IMR-90 (cell line): ENCODE results near the gene KIDINS220. TPM values are rescaled to one million over a fixed set of nuclear protein-coding genes. Genes with fewer than 3 reads are reported as not detected.

Experiments
- ATAC-seq: fragments of 200-7000 bp; cut with Tn5 transposase; 2 replicates; pipeline ENCODE4 v1.9.1; 2020; ENCODE audit warnings: low read depth, mild to moderate bottlenecking, moderate library complexity
- BruUV-seq: library from RNA; stranded (reverse); fragments of 400-500 nt; replicated peaks from 2 replicates; lab custom pipeline; 2021; lab: Mats Ljungman, UMichigan
- CTCF ChIA-PET: fragments of 300-600 bp; formaldehyde crosslinking; extraction: SDS; loops from one replicate; lab custom pipeline; 2021; ENCODE audit warnings: antibody characterized with exemption; lab: Yijun Ruan, JAX
- POLR2A ChIA-PET: fragments of 300-600 bp; sonication (Branson Sonifier 250); formaldehyde crosslinking; loops from one replicate; lab custom pipeline; 2022; ENCODE audit warnings: antibody characterized with exemption; ENCODE audit not compliant: unreplicated experiment; lab: Charles Lee
- DNase-seq: peaks from one replicate; pipeline ENCODE4 v3.0.0; 2013
- H2AFZ ChIP-seq: replicated peaks from 2 replicates; pipeline ENCODE3; 2013; ENCODE audit warnings: low read length, mild to moderate bottlenecking; ENCODE audit not compliant: poor library complexity
- H2AK5ac ChIP-seq: 2 replicates; pipeline ENCODE4 v1.6.1; 2013; ENCODE audit warnings: low read depth, low read length, inconsistent platforms
- H2AK9ac ChIP-seq: replicated peaks from 2 replicates; pipeline ENCODE3; 2013; ENCODE audit warnings: mild to moderate bottlenecking, low read depth, low read length, moderate library complexity; ENCODE audit not compliant: poor library complexity
- H2BK120ac ChIP-seq: 2 replicates; pipeline ENCODE4 v1.6.1; 2013; ENCODE audit warnings: low read depth, low read length, inconsistent platforms
- H2BK15ac ChIP-seq: 3 replicates; pipeline ENCODE4 v1.6.1; 2013; ENCODE audit warnings: low read depth, low read length, inconsistent platforms
- H2BK20ac ChIP-seq: 2 replicates; pipeline ENCODE4 v1.6.1; 2013; ENCODE audit warnings: low read depth, mild to moderate bottlenecking, inconsistent platforms, low read length, moderate library complexity
- H2BK5ac ChIP-seq: 2 replicates; pipeline ENCODE4 v1.6.1; 2013; ENCODE audit warnings: mild to moderate bottlenecking, low read depth, low read length, inconsistent platforms; ENCODE audit not compliant: poor library complexity, severe bottlenecking
- H3K14ac ChIP-seq: replicated peaks from 2 replicates; pipeline ENCODE4 v1.6.1; 2013; ENCODE audit warnings: low read depth, low read length, inconsistent platforms
- H3K18ac ChIP-seq: 2 replicates; pipeline ENCODE4 v1.6.1; 2013; ENCODE audit warnings: low read depth, low read length, control low read depth
- H3K23ac ChIP-seq: 2 replicates; pipeline ENCODE4 v1.6.1; 2013; ENCODE audit warnings: low read depth, low read length, inconsistent platforms
- H3K27ac ChIP-seq: 2 replicates; pipeline ENCODE4 v1.5.1; 2013; ENCODE audit warnings: mild to moderate bottlenecking, control low read depth, low read length; ENCODE audit not compliant: insufficient read depth
- H3K27me3 ChIP-seq: 2 replicates; pipeline ENCODE4 v1.6.1; 2013; ENCODE audit warnings: low read length; ENCODE audit not compliant: control insufficient read depth, insufficient read depth
- H3K36me3 ChIP-seq: 2 replicates; pipeline ENCODE4 v1.6.1; 2013; ENCODE audit warnings: low read length, mixed read lengths; ENCODE audit not compliant: control insufficient read depth, insufficient read depth
- H3K4ac ChIP-seq: 2 replicates; pipeline ENCODE4 v1.6.1; 2013; ENCODE audit warnings: low read depth, low read length, inconsistent platforms
- H3K4me1 ChIP-seq: 2 replicates; pipeline ENCODE4 v1.6.1; 2013; ENCODE audit warnings: low read length, mixed read lengths; ENCODE audit not compliant: control insufficient read depth, insufficient read depth
- H3K4me2 ChIP-seq: 2 replicates; pipeline ENCODE4 v1.6.1; 2013; ENCODE audit warnings: low read depth, mild to moderate bottlenecking, control low read depth, low read length, moderate library complexity
- H3K4me3 ChIP-seq: 2 replicates; pipeline ENCODE4 v1.5.1; 2013; ENCODE audit warnings: low read depth, mild to moderate bottlenecking, control low read depth, low read length, moderate library complexity; ENCODE audit not compliant: insufficient read depth
- H3K56ac ChIP-seq: 2 replicates; pipeline ENCODE4 v1.6.1; 2013; ENCODE audit warnings: low read length, inconsistent platforms; ENCODE audit not compliant: insufficient read depth; ENCODE audit errors: extremely low read depth
- H3K79me1 ChIP-seq, 2 experiments: 2 replicates each; pipeline ENCODE4 v1.6.1; 2013; ENCODE audit warnings: low read length in 2 of 2, inconsistent platforms in 1 of 2, low read depth in 1 of 2
- H3K9ac ChIP-seq: 2 replicates; pipeline ENCODE4 v1.6.1; 2013; ENCODE audit warnings: low read depth, low read length, control low read depth
- H3K9me1 ChIP-seq: 2 replicates; pipeline ENCODE4 v1.6.1; 2013; ENCODE audit warnings: low read length, inconsistent platforms; ENCODE audit not compliant: insufficient read depth
- H3K9me3 ChIP-seq: 2 replicates; pipeline ENCODE4 v1.6.1; 2013; ENCODE audit warnings: low read length; ENCODE audit not compliant: control insufficient read depth, insufficient read depth
- H4K20me1 ChIP-seq: 2 replicates; pipeline ENCODE4 v1.6.1; 2013; ENCODE audit warnings: low read length, inconsistent platforms; ENCODE audit not compliant: insufficient read depth
- H4K5ac ChIP-seq: 2 replicates; pipeline ENCODE4 v1.6.1; 2013; ENCODE audit warnings: mild to moderate bottlenecking, low read depth, low read length, control low read depth
- H4K8ac ChIP-seq, 2 experiments: 2 replicates each; pipeline ENCODE4 v1.6.1; 2013; ENCODE audit warnings: low read depth in 2 of 2, low read length in 2 of 2, control low read depth in 1 of 2, inconsistent platforms in 1 of 2
- H4K91ac ChIP-seq: 2 replicates; pipeline ENCODE4 v1.6.1; 2013; ENCODE audit warnings: low read depth, low read length, inconsistent platforms; ENCODE audit not compliant: insufficient read depth
- BHLHE40 ChIP-seq: fragments of 150-350 bp; IDR thresholded peaks from 2 replicates; pipeline ENCODE4 v1.6.1; 2016; ENCODE audit warnings: mild to moderate bottlenecking, low read depth, low read length
- CEBPB ChIP-seq: IDR thresholded peaks from 2 replicates; pipeline ENCODE4 v1.6.1; 2012; ENCODE audit warnings: low read depth, low read length, improper control_type of control experiment
- CHD1 ChIP-seq: IDR thresholded peaks from 2 replicates; pipeline ENCODE4 v1.6.1; 2012; ENCODE audit warnings: low read depth, low read length, improper control_type of control experiment
- CTCF ChIP-seq: conservative IDR thresholded peaks from 2 replicates; pipeline ENCODE4 v1.5.1; 2012; ENCODE audit warnings: mild to moderate bottlenecking, low read depth, low read length, improper control_type of control experiment
- FOS ChIP-seq: fragments of 150-350 bp; IDR thresholded peaks from 2 replicates; pipeline ENCODE4 v1.6.1; 2016; ENCODE audit warnings: low read depth, low read length
- MAFK ChIP-seq: IDR thresholded peaks from 2 replicates; pipeline ENCODE4 v1.6.1; 2012; ENCODE audit warnings: low read depth, low read length, improper control_type of control experiment
- MAZ ChIP-seq: IDR thresholded peaks from 2 replicates; pipeline ENCODE4 v1.6.1; 2012; ENCODE audit warnings: low read depth, mild to moderate bottlenecking, low read length, improper control_type of control experiment, moderate library complexity, borderline replicate concordance
- NFE2L2 ChIP-seq: fragments of 150-350 bp; IDR thresholded peaks from 2 replicates; pipeline ENCODE4 v1.6.1; 2016; ENCODE audit warnings: low read depth, mild to moderate bottlenecking, low read length
- POLR2A ChIP-seq: IDR thresholded peaks from 2 replicates; pipeline ENCODE4 v1.6.1; 2012; ENCODE audit warnings: mild to moderate bottlenecking, low read depth, low read length
- RAD21 ChIP-seq: IDR thresholded peaks from 2 replicates; pipeline ENCODE4 v1.6.1; 2012; ENCODE audit warnings: low read length, improper control_type of control experiment
- RCOR1 ChIP-seq: IDR thresholded peaks from 2 replicates; pipeline ENCODE4 v1.6.1; 2012; ENCODE audit warnings: mild to moderate bottlenecking, low read length, improper control_type of control experiment; ENCODE audit not compliant: insufficient replicate concordance
- RFX5 ChIP-seq: IDR thresholded peaks from 2 replicates; pipeline ENCODE4 v1.8.0; 2012; ENCODE audit warnings: low read depth, mild to moderate bottlenecking, low read length, moderate library complexity
- SMC3 ChIP-seq: fragments of 150-350 bp; IDR thresholded peaks from 2 replicates; pipeline ENCODE4 v1.6.1; 2016; ENCODE audit warnings: low read depth, mild to moderate bottlenecking, antibody characterized with exemption, low read length, moderate library complexity
- USF2 ChIP-seq: fragments of 150-350 bp; IDR thresholded peaks from 2 replicates; pipeline ENCODE4 v1.6.1; 2017; ENCODE audit warnings: mild to moderate bottlenecking, antibody characterized with exemption, low read length, low read depth
- WGBS, 2 experiments: methylation state at CpG; one replicate each; pipeline versions ENCODE4 v1.1.5 to v1.1.7; 2013; ENCODE audit warnings: missing lambda C conversion rate in 2 of 2; ENCODE audit not compliant: insufficient read length in 1 of 2; ENCODE audit errors: extremely low coverage in 2 of 2; 5-methylcytosine and 5-hydroxymethylcytosine counted together
- dilution Hi-C: fragments of 300-500 bp; cut with HindIII; formaldehyde crosslinking; loops from one replicate; pipeline ENCODE4 v1.14.3; 2018; ENCODE audit warnings: low sequenced_read_pairs; ENCODE audit not compliant: unreplicated experiment
- in situ Hi-C: fragments of 300-500 bp; cut with MboI; formaldehyde crosslinking; loops from 3 replicates; pipeline ENCODE4 v1.14.3; 2019; ENCODE audit warnings: low sequenced_read_pairs, inconsistent platforms, mixed read lengths
- intact Hi-C: fragments of 100-400 bp; cut with micrococcal nuclease; formaldehyde crosslinking; loops from 2 replicates; pipeline ENCODE4 v1.10.0; 2022
- polyA plus RNA-seq, 3 experiments: library from polyadenylated mRNA; depleted of rRNA; stranded (reverse); fragments of >200 nt; gene quantifications; 2 replicates each; pipeline ENCODE4 v1.2.3, GENCODE V29; 2012; ENCODE audit warnings: low replicate concordance in 1 of 3
- total RNA-seq: library from RNA; depleted of rRNA; stranded (reverse); fragments of >200 nt; gene quantifications from 2 replicates; pipeline ENCODE4 v1.2.3, GENCODE V29; 2012
- TF ChIP-seq, protein P1 (sequence below): fragments of 150-350 bp; IDR thresholded peaks from 2 replicates; pipeline ENCODE4 v1.6.1; 2016; ENCODE audit warnings: low read depth, mild to moderate bottlenecking, low read length, moderate library complexity, borderline replicate concordance

The KIDINS220 gene
- total and polyA plus RNA-seq, 2 of the 4 experiments (the other 2 are of a cell fraction) = 23.1 to 63.4 TPM

GRCh38 chr2:8856176-8856575, 18.8 kb upstream of the KIDINS220 start:
- dilution Hi-C loops (no loop called here), intact Hi-C loops (no loop called here), in situ Hi-C loops (loop anchor here (25.0 kb wide), 1 partner anchor 481 kb away; no protein-coding TSS in a partner anchor)
- no peaks in the 10 kb centered on the region for H3K79me1 ChIP-seq
- ChIA-PET POLR2A (no interaction called here), CTCF (no interaction called here)
- no peak overlapping the region for H3K4me3 ChIP-seq
- H2AK5ac ChIP-seq = no peak overlapping the region
- H2BK20ac ChIP-seq = no peak overlapping the region
- H2BK120ac ChIP-seq = no peak overlapping the region
- H2AFZ ChIP-seq = no peak overlapping the region
- H3K27ac ChIP-seq = no peak overlapping the region
- H2BK5ac ChIP-seq = no peak overlapping the region
- no peak overlapping the region for H3K23ac ChIP-seq
- no peak overlapping the region for H3K9ac ChIP-seq
- no peak overlapping the region for H3K4ac ChIP-seq
- DNase-seq = no peak
- no peak for ATAC-seq
- 0 out of 2 replicates have a peak, but pooled peaks cover 2% of the 10 kb centered on the region for H3K9me1 ChIP-seq
- no peaks in the 10 kb centered on the region for H3K9me3 ChIP-seq
- H3K4me1 ChIP-seq = no peaks in the 10 kb centered on the region
- H4K91ac ChIP-seq = no peak overlapping the region
- no peaks in the 10 kb centered on the region for H4K20me1 ChIP-seq
- TF ChIP-seq CHD1 (no peak), RCOR1 (no peak), CTCF (no peak), FOS (no peak), BHLHE40 (no peak), USF2 (no peak), SMC3 (no peak), MAZ (no peak), RFX5 (no peak), NFE2L2 (no peak), CEBPB (no peak), MAFK (no peak), RAD21 (no peak), POLR2A (no peak)
- TF ChIP-seq, protein P1, sequence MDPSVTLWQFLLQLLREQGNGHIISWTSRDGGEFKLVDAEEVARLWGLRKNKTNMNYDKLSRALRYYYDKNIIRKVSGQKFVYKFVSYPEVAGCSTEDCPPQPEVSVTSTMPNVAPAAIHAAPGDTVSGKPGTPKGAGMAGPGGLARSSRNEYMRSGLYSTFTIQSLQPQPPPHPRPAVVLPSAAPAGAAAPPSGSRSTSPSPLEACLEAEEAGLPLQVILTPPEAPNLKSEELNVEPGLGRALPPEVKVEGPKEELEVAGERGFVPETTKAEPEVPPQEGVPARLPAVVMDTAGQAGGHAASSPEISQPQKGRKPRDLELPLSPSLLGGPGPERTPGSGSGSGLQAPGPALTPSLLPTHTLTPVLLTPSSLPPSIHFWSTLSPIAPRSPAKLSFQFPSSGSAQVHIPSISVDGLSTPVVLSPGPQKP = no peak
- H4K8ac ChIP-seq = no peak overlapping the region
- H4K5ac ChIP-seq = no peak overlapping the region
- no peak overlapping the region for H3K18ac ChIP-seq
- no peak overlapping the region for H3K4me2 ChIP-seq
- H3K14ac ChIP-seq = no peak overlapping the region
- no peak overlapping the region for H2AK9ac ChIP-seq
- H3K56ac ChIP-seq = no peak overlapping the region
- peaks cover 6% of the 10 kb centered on the region; the same call in 1 of the 2 replicates for H3K36me3 ChIP-seq
- 100% methylated on average over 1 of the region's 2 CpGs; no CpG with 5 or more reads in 1 of the 2 experiments for WGBS, 2 experiments
- H2BK15ac ChIP-seq = no peak overlapping the region
- H3K27me3 ChIP-seq = no peaks in the 10 kb centered on the region
- BruUV-seq = no TSS peak
